BE2C (cell line): Measurements from ENCODE around the gene BRDT.

Experiments
- DNase-seq: peaks from one replicate; pipeline ENCODE4 v3.0.0-alpha.2; 2020
- H3K27me3 ChIP-seq: fragments of 250-450 bp; sonication (Bioruptor Pico); 2 replicates; pipeline ENCODE4 v1.5.1; 2020; ENCODE audit warnings: mild to moderate bottlenecking
- H3K36me3 ChIP-seq: fragments of 250-450 bp; sonication (Bioruptor Pico); 2 replicates; pipeline ENCODE4 v1.5.1; 2020; ENCODE audit warnings: mild to moderate bottlenecking
- H3K4me1 ChIP-seq: fragments of 250-450 bp; sonication (Bioruptor Pico); 2 replicates; pipeline ENCODE4 v1.5.1; 2020
- H3K4me3 ChIP-seq: 2 replicates; pipeline ENCODE4 v1.5.1; 2011; ENCODE audit warnings: low read depth, low read length
- H3K9me3 ChIP-seq: fragments of 250-450 bp; sonication (Bioruptor Pico); 2 replicates; pipeline ENCODE4 v1.5.1; 2020
- TF ChIP-seq, protein P1 (sequence below): IDR thresholded peaks from 2 replicates; pipeline ENCODE4 v1.5.1; 2012; ENCODE audit warnings: mild to moderate bottlenecking, low read depth, low read length

The BRDT gene

DNA sequence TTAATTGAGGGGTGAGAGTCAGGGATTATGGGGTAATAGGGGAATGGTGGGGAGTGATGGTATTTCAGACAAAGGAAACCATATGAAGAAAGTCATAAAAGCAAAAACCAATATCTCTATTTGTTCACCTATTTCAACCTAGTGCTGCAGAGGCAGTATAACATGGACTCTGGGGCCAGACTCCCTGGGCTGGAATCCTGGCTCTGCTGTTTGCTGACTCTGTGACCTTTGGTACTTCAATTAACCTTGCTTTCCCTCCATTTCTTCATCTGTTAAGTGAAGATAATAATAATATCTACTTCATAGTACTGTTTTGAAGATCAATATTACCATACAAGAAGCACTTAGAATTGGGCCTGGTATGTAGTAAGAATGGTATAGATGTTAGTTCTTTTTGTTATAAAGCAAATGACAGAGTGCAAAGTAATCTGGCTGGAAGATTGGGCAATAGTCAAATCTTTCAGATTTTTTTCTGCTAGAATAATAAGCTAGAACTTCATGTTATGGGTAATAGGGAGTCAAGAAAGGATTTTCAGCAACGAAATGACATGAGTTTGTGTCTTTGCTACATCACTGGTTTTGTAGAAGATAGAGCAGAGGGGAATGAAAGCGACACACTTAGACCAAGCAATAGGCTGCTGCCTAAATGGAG is 89.6 kb downstream of the BRDT start:
- Histone ChIP-seq H3K27me3 (peaks cover 4% of the 10 kb centered on the region; the same call in 1 of the 2 replicates), H3K4me1 (no peaks in the 10 kb centered on the region), H3K36me3 (no peaks in the 10 kb centered on the region), H3K9me3 (no peaks in the 10 kb centered on the region), H3K4me3 (no peak overlapping the region)
- DNase-seq: no peak
- TF ChIP-seq, protein P1, sequence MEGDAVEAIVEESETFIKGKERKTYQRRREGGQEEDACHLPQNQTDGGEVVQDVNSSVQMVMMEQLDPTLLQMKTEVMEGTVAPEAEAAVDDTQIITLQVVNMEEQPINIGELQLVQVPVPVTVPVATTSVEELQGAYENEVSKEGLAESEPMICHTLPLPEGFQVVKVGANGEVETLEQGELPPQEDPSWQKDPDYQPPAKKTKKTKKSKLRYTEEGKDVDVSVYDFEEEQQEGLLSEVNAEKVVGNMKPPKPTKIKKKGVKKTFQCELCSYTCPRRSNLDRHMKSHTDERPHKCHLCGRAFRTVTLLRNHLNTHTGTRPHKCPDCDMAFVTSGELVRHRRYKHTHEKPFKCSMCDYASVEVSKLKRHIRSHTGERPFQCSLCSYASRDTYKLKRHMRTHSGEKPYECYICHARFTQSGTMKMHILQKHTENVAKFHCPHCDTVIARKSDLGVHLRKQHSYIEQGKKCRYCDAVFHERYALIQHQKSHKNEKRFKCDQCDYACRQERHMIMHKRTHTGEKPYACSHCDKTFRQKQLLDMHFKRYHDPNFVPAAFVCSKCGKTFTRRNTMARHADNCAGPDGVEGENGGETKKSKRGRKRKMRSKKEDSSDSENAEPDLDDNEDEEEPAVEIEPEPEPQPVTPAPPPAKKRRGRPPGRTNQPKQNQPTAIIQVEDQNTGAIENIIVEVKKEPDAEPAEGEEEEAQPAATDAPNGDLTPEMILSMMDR: no peak

DNA sequence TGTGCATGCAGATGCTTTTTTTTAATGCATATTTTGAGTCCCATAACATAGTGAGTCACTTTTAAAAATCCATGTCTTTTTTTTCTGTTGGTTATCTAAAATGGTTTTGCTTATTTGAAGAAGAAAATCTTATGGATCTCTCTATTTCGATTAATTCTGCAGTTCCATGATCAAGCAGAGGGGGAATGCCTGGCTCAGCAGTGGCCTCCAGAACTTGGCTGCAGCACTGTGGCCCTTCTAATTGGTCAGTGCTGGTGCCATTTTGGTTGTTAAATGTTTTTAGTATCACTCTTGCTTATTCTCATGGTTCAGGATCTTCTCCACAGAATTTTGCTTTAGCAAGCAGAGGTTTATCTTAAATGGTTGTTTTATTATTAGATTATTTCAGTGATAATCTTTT is 91.8 kb downstream of the BRDT start:
- DNase-seq: no peak
- H3K9me3 ChIP-seq: no peaks in the 10 kb centered on the region
- H3K4me3 ChIP-seq: no peak overlapping the region
- H3K4me1 ChIP-seq: no peaks in the 10 kb centered on the region
- TF ChIP-seq, protein P1: no peak
- peaks cover 4% of the 10 kb centered on the region; the same call in 1 of the 2 replicates for H3K27me3 ChIP-seq
- no peaks in the 10 kb centered on the region for H3K36me3 ChIP-seq

DNA sequence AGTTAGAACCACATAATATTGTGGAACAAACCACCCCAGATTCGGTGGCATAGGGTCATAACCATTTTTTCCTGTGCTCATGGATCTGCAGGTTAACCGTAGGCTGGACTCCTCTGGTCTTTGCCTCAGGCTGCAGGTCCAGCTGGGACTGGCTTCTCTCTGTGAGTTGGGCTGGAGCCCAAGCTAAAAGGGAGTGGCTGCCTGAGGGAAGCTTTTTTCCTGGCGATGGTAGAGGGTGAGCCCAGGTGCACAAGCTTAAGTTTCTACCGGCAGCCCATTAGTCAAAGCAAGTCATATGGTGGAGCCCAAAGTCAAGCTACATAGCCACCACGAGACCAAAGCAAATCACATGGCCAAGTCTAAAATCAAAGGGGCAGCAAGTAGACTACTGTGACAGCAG is 94.4 kb downstream of the BRDT start:
- Histone ChIP-seq H3K4me3 (no peak overlapping the region), H3K27me3 (no peaks in the 10 kb centered on the region), H3K9me3 (no peaks in the 10 kb centered on the region), H3K36me3 (no peaks in the 10 kb centered on the region), H3K4me1 (no peaks in the 10 kb centered on the region)
- TF ChIP-seq, protein P1: no peak
- no peak for DNase-seq

DNA sequence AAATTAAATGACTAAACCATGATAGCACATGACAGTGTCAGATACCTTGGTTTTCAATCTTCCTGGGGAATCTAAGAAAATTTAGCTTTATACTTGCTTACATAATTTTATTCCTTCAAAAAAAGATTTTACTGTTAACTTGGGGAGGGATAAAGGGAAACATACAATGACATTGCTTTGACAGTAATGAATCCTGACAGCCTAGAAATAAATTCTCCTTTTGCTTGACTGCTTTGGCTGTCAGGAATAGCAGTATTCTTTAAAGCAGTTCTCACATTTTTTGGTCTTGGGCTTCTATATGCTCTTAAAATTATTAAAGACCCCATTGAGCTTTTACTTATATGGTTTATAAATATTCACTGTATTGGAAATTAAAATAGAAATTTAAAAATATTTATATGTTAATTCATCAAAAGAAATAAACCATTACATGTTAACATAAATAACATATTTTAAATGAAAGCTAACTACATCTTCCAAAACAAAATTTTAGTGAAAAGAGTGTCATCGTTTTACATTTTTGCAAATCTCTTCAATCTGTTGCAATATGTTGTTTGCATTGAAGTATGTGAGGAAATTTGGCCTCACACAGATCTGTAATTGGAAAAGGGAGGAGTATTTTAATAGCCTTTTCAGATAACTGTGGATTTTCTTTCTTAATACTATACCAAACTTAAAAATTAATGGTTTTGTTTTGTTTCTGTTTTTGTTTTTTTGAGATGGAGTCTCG is 96.7 kb downstream of the BRDT start:
- Histone ChIP-seq H3K9me3 (no peaks in the 10 kb centered on the region), H3K36me3 (no peaks in the 10 kb centered on the region), H3K4me1 (no peaks in the 10 kb centered on the region), H3K27me3 (no peaks in the 10 kb centered on the region), H3K4me3 (no peak overlapping the region)
- TF ChIP-seq, protein P1: no peak
- DNase-seq: no peak

DNA sequence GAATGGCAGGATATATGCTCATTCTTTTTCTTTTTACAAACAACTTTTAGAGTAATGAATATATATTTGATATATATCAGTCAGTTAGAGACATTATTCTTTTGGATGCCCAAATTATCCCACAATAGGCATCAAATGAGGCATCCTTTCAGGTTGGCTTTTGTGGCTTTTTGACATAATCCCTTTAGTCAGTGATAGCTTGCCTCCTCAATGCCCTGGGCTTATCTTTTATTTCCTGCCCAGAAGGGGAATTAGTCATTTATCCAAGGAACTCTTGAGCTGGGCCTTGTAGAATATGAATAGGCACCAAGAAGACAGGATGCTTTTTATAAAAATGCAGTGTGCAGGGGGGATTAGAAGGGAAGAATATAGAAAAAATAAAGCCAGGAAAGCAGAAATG is 102.7 kb downstream of the BRDT start:
- no peak for DNase-seq
- TF ChIP-seq, protein P1: no peak
- Histone ChIP-seq H3K9me3 (no peaks in the 10 kb centered on the region), H3K4me1 (no peaks in the 10 kb centered on the region), H3K27me3 (no peaks in the 10 kb centered on the region), H3K36me3 (no peaks in the 10 kb centered on the region), H3K4me3 (no peak overlapping the region)
